ENCODE measurements around the gene RIC8A. TPM values are rescaled to one million over a fixed set of nuclear protein-coding genes. Genes with fewer than 3 reads are reported as not detected.

The RIC8A gene
- total and polyA plus RNA-seq, 9 of the 15 experiments (the other 6 are each of a cell fraction or from before 2014, with no cell fraction given) = 10.7 to 108 (median 72.1) TPM

- TF ChIP-seq TAF1 (IDR thresholded peaks at IDR 0.05; ENCODE audit: control insufficient read depth, extremely low read depth, insufficient read depth, low read length, severe bottlenecking) (peak; percentile 84), SIN3B (IDR thresholded peaks at IDR 0.05; ENCODE audit: low read depth) (peak; percentile 92), SMARCA5 (IDR thresholded peaks at IDR 0.05) (no peak), PBX2 (CRISPR knock-in tag; IDR thresholded peaks at IDR 0.05; ENCODE audit: low read depth) (no peak), PBX2 (tag; conservative IDR thresholded peaks at IDR 0.05; ENCODE audit: low read depth) (no peak), PREB (CRISPR knock-in tag; IDR thresholded peaks at IDR 0.05) (0 out of 2 replicates have a peak, but pooled peaks have one; percentile 63), KDM1A (IDR thresholded peaks at IDR 0.05) (no peak), STAT6 (CRISPR knock-in tag; IDR thresholded peaks at IDR 0.05) (no peak), RREB1 (CRISPR knock-in tag; IDR thresholded peaks at IDR 0.05) (no peak), ZNF282 (CRISPR knock-in tag; IDR thresholded peaks at IDR 0.05) (no peak), ZNF197 (CRISPR knock-in tag; IDR thresholded peaks at IDR 0.05; ENCODE audit: low read depth) (no peak), RBM14 (IDR thresholded peaks at IDR 0.05; ENCODE audit: borderline replicate concordance, insufficient read depth, low read depth, low read length) (no peak), ZNF263 (CRISPR knock-in tag; IDR thresholded peaks at IDR 0.05; ENCODE audit: borderline replicate concordance) (peak; percentile 46; the same call in 1 of the 2 replicates), BDP1 (IDR thresholded peaks at IDR 0.05; ENCODE audit: insufficient read depth, insufficient read length) (no peak)
Observed at GRCh38 chr11:236774-237767, 29.6 kb downstream of the RIC8A start, which contains the start of gene PSMD13 (continued).
